SKM-1 (cell line): ENCODE data around the gene TRHDE.

Source experiments
- DNase-seq: peaks from one replicate; lab custom pipeline; 2025; ENCODE audit not compliant: unreplicated experiment; lab: John Stamatoyannopoulos, UW

Gene TRHDE

GRCh38 chr12:72273851-72274351, 1.7 kb downstream of the TRHDE start:
- DNase-seq: no peak

GRCh38 chr12:72274931-72275330, 2.8 kb downstream of the TRHDE start:
- peak; percentile 62 for DNase-seq

- no peak for DNase-seq
Observed at GRCh38 chr12:72275526-72275925, 3.4 kb downstream of the TRHDE start.

GRCh38 chr12:72276181-72276805, 4.1 kb downstream of the TRHDE start:
- DNase-seq: no peak

GRCh38 chr12:72277415-72277814, 5.2 kb downstream of the TRHDE start:
- DNase-seq: no peak

GRCh38 chr12:72278894-72279293, 6.7 kb downstream of the TRHDE start:
- DNase-seq: no peak

GRCh38 chr12:72281126-72281525, 9.0 kb downstream of the TRHDE start:
- no peak for DNase-seq

- DNase-seq: no peak
Observed at GRCh38 chr12:72282721-72283120, 10.6 kb downstream of the TRHDE start.

- DNase-seq: no peak
Observed at GRCh38 chr12:72285861-72286260, 13.7 kb downstream of the TRHDE start.

GRCh38 chr12:72286526-72286925, 14.4 kb downstream of the TRHDE start:
- DNase-seq: no peak

- no peak for DNase-seq
Observed at GRCh38 chr12:72288436-72288835, 16.3 kb downstream of the TRHDE start.

GRCh38 chr12:72288911-72289310, 16.7 kb downstream of the TRHDE start:
- no peak for DNase-seq

- no peak for DNase-seq
Observed at GRCh38 chr12:72289633-72290032, 17.5 kb downstream of the TRHDE start.

GRCh38 chr12:72291175-72291574, 19.0 kb downstream of the TRHDE start:
- DNase-seq: no peak

- DNase-seq: no peak
Observed at GRCh38 chr12:72293701-72294100, 21.5 kb downstream of the TRHDE start.

GRCh38 chr12:72295101-72295500, 22.9 kb downstream of the TRHDE start:
- no peak for DNase-seq

- no peak for DNase-seq
Observed at GRCh38 chr12:72295744-72296143, 23.6 kb downstream of the TRHDE start.

GRCh38 chr12:72296389-72296788, 24.2 kb downstream of the TRHDE start:
- no peak for DNase-seq

GRCh38 chr12:72297666-72298065, 25.5 kb downstream of the TRHDE start:
- DNase-seq: no peak

GRCh38 chr12:72300728-72301127, 28.6 kb downstream of the TRHDE start:
- DNase-seq: no peak

- no peak for DNase-seq
Observed at GRCh38 chr12:72304751-72305150, 32.6 kb downstream of the TRHDE start.

- DNase-seq: no peak
Observed at GRCh38 chr12:72307229-72307628, 35.1 kb downstream of the TRHDE start.

- no peak for DNase-seq
Observed at GRCh38 chr12:72311946-72312345, 39.8 kb downstream of the TRHDE start.
